ENCODE measurements around the gene ARPP19. TPM values are rescaled to one million over a fixed set of nuclear protein-coding genes. Genes with fewer than 3 reads are reported as not detected.

ARPP19 gene
- total and polyA plus RNA-seq, 5 donors from 2014 or later, result 72.1 to 143 (median 82.8) TPM

GRCh38 chr15:52528564-52529340, 40.1 kb downstream of the ARPP19 start, which contains the start of gene MYO5A:
TSS of gene MYO5A (minus strand) at chr15:52528880. CDS start at chr15:52528806, 74 bp downstream.
- no peaks in the 10 kb centered on the region for H3K27me3 ChIP-seq (ENCODE audit: control insufficient read depth, insufficient read depth, low read length)
- ATAC-seq (ENCODE audit: low read depth in 2 of 2), result peak; percentile 89 to 92
- no peaks in the 10 kb centered on the region for H3K36me3 ChIP-seq (ENCODE audit: control insufficient read depth, insufficient read depth, low read length)
- no peaks in the 10 kb centered on the region for H3K36me3 Mint-ChIP-seq
- H3K4me3 ChIP-seq (ENCODE audit: low read depth, low read length), result peak within 1 kb of the TSS; percentile 86
- H3K27ac Mint-ChIP-seq, result peak within 1 kb of the TSS; percentile 91 to 97 (median 92)
- peak; percentile 72 to 90 (median 84) for DNase-seq
- H3K27ac ChIP-seq (ENCODE audit: insufficient read depth, low read length, poor library complexity, severe bottlenecking), result peak within 1 kb of the TSS; percentile 84
- no peaks in the 10 kb centered on the region for H3K9me3 ChIP-seq (ENCODE audit: control insufficient read depth in 2 of 2, low read length in 2 of 2)
- peaks cover 14 to 46% (median 40%) of the 10 kb centered on the region in 4 donors for H3K4me1 Mint-ChIP-seq
- H3K4me3 Mint-ChIP-seq, result peak within 1 kb of the TSS; percentile 96 to 99 (median 97)
- H3K27me3 Mint-ChIP-seq, result no peaks in the 10 kb centered on the region
- H3K4me1 ChIP-seq (ENCODE audit: control insufficient read depth, insufficient read depth, low read length, poor library complexity, severe bottlenecking), result peaks cover 25% of the 10 kb centered on the region
- H3K9me3 Mint-ChIP-seq, result no peaks in the 10 kb centered on the region

GRCh38 chr15:52527911-52528563, 40.8 kb downstream of the ARPP19 start:
- Mint-ChIP-seq H3K27ac (peak overlapping the region; percentile 91 to 97 (median 92)), H3K4me3 (peak overlapping the region; percentile 96 to 99 (median 97)), H3K9me3 (no peaks in the 10 kb centered on the region), H3K27me3 (no peaks in the 10 kb centered on the region), H3K4me1 (peaks cover 21 to 48% (median 45%) of the 10 kb centered on the region in 4 donors), H3K36me3 (no peaks in the 10 kb centered on the region)
- Histone ChIP-seq H3K4me1 (ENCODE audit: control insufficient read depth, insufficient read depth, low read length, poor library complexity, severe bottlenecking) (peaks cover 25% of the 10 kb centered on the region), H3K9me3 (ENCODE audit: control insufficient read depth in 2 of 2, low read length in 2 of 2) (no peaks in the 10 kb centered on the region), H3K36me3 (ENCODE audit: control insufficient read depth, insufficient read depth, low read length) (no peaks in the 10 kb centered on the region), H3K27me3 (ENCODE audit: control insufficient read depth, insufficient read depth, low read length) (no peaks in the 10 kb centered on the region), H3K4me3 (ENCODE audit: low read depth, low read length) (peak overlapping the region; percentile 80), H3K27ac (ENCODE audit: insufficient read depth, low read length, poor library complexity, severe bottlenecking) (peak overlapping the region; percentile 71)
- DNase-seq (peak; percentile 17 to 51 (median 32)), ATAC-seq (ENCODE audit: low read depth in 2 of 2) (no peak)

GRCh38 chr15:52527196-52527910, 41.5 kb downstream of the ARPP19 start:
- H3K27ac Mint-ChIP-seq, result peak overlapping the region in 2 of 3 donors; percentile 91 to 97
- peaks cover 28 to 54% (median 49%) of the 10 kb centered on the region in 4 donors for H3K4me1 Mint-ChIP-seq
- H3K27me3 Mint-ChIP-seq, result no peaks in the 10 kb centered on the region
- no peaks in the 10 kb centered on the region for H3K9me3 Mint-ChIP-seq
- no peak for DNase-seq
- ATAC-seq (ENCODE audit: low read depth in 2 of 2), result no peak
- Histone ChIP-seq H3K4me3 (ENCODE audit: low read depth, low read length) (peak overlapping the region; percentile 80), H3K27ac (ENCODE audit: insufficient read depth, low read length, poor library complexity, severe bottlenecking) (no peak overlapping the region), H3K36me3 (ENCODE audit: control insufficient read depth, insufficient read depth, low read length) (no peaks in the 10 kb centered on the region), H3K9me3 (ENCODE audit: control insufficient read depth in 2 of 2, low read length in 2 of 2) (no peaks in the 10 kb centered on the region), H3K4me1 (ENCODE audit: control insufficient read depth, insufficient read depth, low read length, poor library complexity, severe bottlenecking) (peaks cover 25% of the 10 kb centered on the region), H3K27me3 (ENCODE audit: control insufficient read depth, insufficient read depth, low read length) (no peaks in the 10 kb centered on the region)
- H3K4me3 Mint-ChIP-seq, result peak overlapping the region; percentile 96 to 99 (median 97)
- no peaks in the 10 kb centered on the region for H3K36me3 Mint-ChIP-seq

- H3K4me1 Mint-ChIP-seq, result peaks cover 37 to 68% (median 63%) of the 10 kb centered on the region in 4 donors
- DNase-seq (no peak), ATAC-seq (ENCODE audit: low read depth in 2 of 2) (no peak)
- Histone ChIP-seq H3K4me1 (ENCODE audit: control insufficient read depth, insufficient read depth, low read length, poor library complexity, severe bottlenecking) (peaks cover 19% of the 10 kb centered on the region), H3K4me3 (ENCODE audit: low read depth, low read length) (no peak overlapping the region), H3K27ac (ENCODE audit: insufficient read depth, low read length, poor library complexity, severe bottlenecking) (no peak overlapping the region), H3K36me3 (ENCODE audit: control insufficient read depth, insufficient read depth, low read length) (no peaks in the 10 kb centered on the region), H3K9me3 (ENCODE audit: control insufficient read depth in 2 of 2, low read length in 2 of 2) (no peaks in the 10 kb centered on the region), H3K27me3 (ENCODE audit: control insufficient read depth, insufficient read depth, low read length) (no peaks in the 10 kb centered on the region)
- H3K27me3 Mint-ChIP-seq, result no peaks in the 10 kb centered on the region
- no peaks in the 10 kb centered on the region for H3K9me3 Mint-ChIP-seq
- peak overlapping the region in 1 of 4 donors; percentile 81 for H3K4me3 Mint-ChIP-seq
- H3K36me3 Mint-ChIP-seq, result no peaks in the 10 kb centered on the region
- H3K27ac Mint-ChIP-seq, result peak overlapping the region in 1 of 3 donors; percentile 18
Measured at GRCh38 chr15:52524223-52525136, 44.4 kb downstream of the ARPP19 start.

GRCh38 chr15:52523647-52524046, 45.2 kb downstream of the ARPP19 start:
- Mint-ChIP-seq H3K27me3 (no peaks in the 10 kb centered on the region), H3K36me3 (no peaks in the 10 kb centered on the region), H3K4me1 (peaks cover 43 to 74% (median 68%) of the 10 kb centered on the region in 4 donors), H3K9me3 (no peaks in the 10 kb centered on the region), H3K4me3 (peak overlapping the region in 1 of 4 donors; percentile 81), H3K27ac (peak overlapping the region in 2 of 3 donors; percentile 1 to 18)
- no peaks in the 10 kb centered on the region for H3K27me3 ChIP-seq (ENCODE audit: control insufficient read depth, insufficient read depth, low read length)
- H3K27ac ChIP-seq (ENCODE audit: insufficient read depth, low read length, poor library complexity, severe bottlenecking), result no peak overlapping the region
- ATAC-seq (ENCODE audit: low read depth in 2 of 2) (no peak), DNase-seq (no peak)
- H3K9me3 ChIP-seq (ENCODE audit: control insufficient read depth in 2 of 2, low read length in 2 of 2), result no peaks in the 10 kb centered on the region
- H3K36me3 ChIP-seq (ENCODE audit: control insufficient read depth, insufficient read depth, low read length), result no peaks in the 10 kb centered on the region
- no peak overlapping the region for H3K4me3 ChIP-seq (ENCODE audit: low read depth, low read length)
- H3K4me1 ChIP-seq (ENCODE audit: control insufficient read depth, insufficient read depth, low read length, poor library complexity, severe bottlenecking), result peaks cover 20% of the 10 kb centered on the region

GRCh38 chr15:52523192-52523591, 45.6 kb downstream of the ARPP19 start:
- Histone ChIP-seq H3K4me3 (ENCODE audit: low read depth, low read length) (no peak overlapping the region), H3K27me3 (ENCODE audit: control insufficient read depth, insufficient read depth, low read length) (no peaks in the 10 kb centered on the region), H3K4me1 (ENCODE audit: control insufficient read depth, insufficient read depth, low read length, poor library complexity, severe bottlenecking) (peaks cover 21% of the 10 kb centered on the region), H3K36me3 (ENCODE audit: control insufficient read depth, insufficient read depth, low read length) (no peaks in the 10 kb centered on the region), H3K27ac (ENCODE audit: insufficient read depth, low read length, poor library complexity, severe bottlenecking) (no peak overlapping the region), H3K9me3 (ENCODE audit: control insufficient read depth in 2 of 2, low read length in 2 of 2) (no peaks in the 10 kb centered on the region)
- Mint-ChIP-seq H3K9me3 (no peaks in the 10 kb centered on the region), H3K4me3 (peak overlapping the region in 1 of 4 donors; percentile 81), H3K27ac (peak overlapping the region in 2 of 3 donors; percentile 1 to 18), H3K4me1 (peaks cover 47 to 78% (median 71%) of the 10 kb centered on the region in 4 donors), H3K27me3 (no peaks in the 10 kb centered on the region), H3K36me3 (no peaks in the 10 kb centered on the region)
- ATAC-seq (ENCODE audit: low read depth in 2 of 2) (no peak), DNase-seq (no peak)
